ENCODE measurements around the gene GMPS. TPM values are rescaled to one million over a fixed set of nuclear protein-coding genes. Genes with fewer than 3 reads are reported as not detected.

Gene GMPS
- total and polyA plus RNA-seq, 2 of the 8 experiments (the other 6 are each of a cell fraction or from before 2014, with no cell fraction given) = 57.7 to 175 TPM

GRCh38 chr3:155917781-155918180 lies 47.3 kb downstream of the GMPS start:
- H2BK20ac ChIP-seq (ENCODE audit: low read length) = no peak overlapping the region
- H3K4ac ChIP-seq (replicated peaks; ENCODE audit: insufficient read length, low read depth, low read length) = no peak overlapping the region
- H2BK120ac ChIP-seq (replicated peaks; ENCODE audit: low read depth, low read length) = no peak overlapping the region
- ChIA-PET POLR2A (ENCODE audit: partially characterized antibody) (no interaction called here), CTCF (ENCODE audit: partially characterized antibody) (no interaction called here)
- no peaks in the 10 kb centered on the region for H3K79me2 ChIP-seq (ENCODE audit: control insufficient read depth in 1 of 2, insufficient read depth in 2 of 2, low read length in 2 of 2)
- H3K9me3 ChIP-seq (ENCODE audit: insufficient read depth in 2 of 2, low read depth in 1 of 2, low read length in 1 of 2) = no peaks in the 10 kb centered on the region
- no peak for FAIRE-seq
- no peak overlapping the region for H4K91ac ChIP-seq (replicated peaks; ENCODE audit: insufficient read length, low read length)
- no peak overlapping the region for H2AFZ ChIP-seq (ENCODE audit: low read length)
- H2BK5ac ChIP-seq (ENCODE audit: low read depth, low read length) = no peak overlapping the region
- H3K4me1 ChIP-seq (replicated peaks in 1 of 4; ENCODE audit: control insufficient read depth in 3 of 4, insufficient read depth in 4 of 4, low read length in 3 of 4) = no peaks in the 10 kb centered on the region
- no peak overlapping the region for H3K18ac ChIP-seq (ENCODE audit: extremely low read depth, low read length)
- H3K56ac ChIP-seq (replicated peaks; ENCODE audit: insufficient read length, low read depth, low read length) = no peak overlapping the region
- H3K23me2 ChIP-seq (ENCODE audit: low read depth, low read length) = no peaks in the 10 kb centered on the region
- no peak overlapping the region for H3K23ac ChIP-seq (ENCODE audit: insufficient read length)
- H3K4me3 ChIP-seq (ENCODE audit: extremely low read depth in 1 of 4, insufficient read depth in 2 of 4, low read depth in 3 of 4, low read length in 4 of 4) = no peak overlapping the region
- 88% methylated on average over 1 of the region's 1 CpG; no CpG with 5 or more reads in 1 of the 2 experiments for WGBS, 2 experiments (ENCODE audit: extremely low coverage in 1 of 2, insufficient coverage in 1 of 2, insufficient read length in 1 of 2, insufficient replicate concordance in 2 of 2, low coverage in 1 of 2, low lambda C conversion rate in 2 of 2, missing lambda C conversion rate in 1 of 2)
- H2BK12ac ChIP-seq (ENCODE audit: low read depth, low read length) = no peak overlapping the region
- H4K20me1 ChIP-seq (replicated peaks in 1 of 2; ENCODE audit: control insufficient read depth in 1 of 2, insufficient read depth in 2 of 2, low read length in 2 of 2) = no peaks in the 10 kb centered on the region
- no peak overlapping the region for H3K4me2 ChIP-seq (ENCODE audit: insufficient read depth in 1 of 2, low read depth in 2 of 2, low read length in 2 of 2)
- H3K27ac ChIP-seq (ENCODE audit: low read depth, low read length) = no peak overlapping the region
- no peak overlapping the region for H2BK15ac ChIP-seq (ENCODE audit: low read length)
- no peaks in the 10 kb centered on the region for H3K79me1 ChIP-seq (ENCODE audit: low read depth, low read length)
- DNase-seq (ENCODE audit: low read depth in 1 of 2, low spot score in 2 of 2) = no peak
- no peak overlapping the region for H4K5ac ChIP-seq (ENCODE audit: insufficient read length, low read depth, low read length)
- H4K8ac ChIP-seq (ENCODE audit: extremely low read depth, insufficient read depth, low read length) = no peak overlapping the region
- no peaks in the 10 kb centered on the region for H3K27me3 ChIP-seq (replicated peaks in 1 of 4; ENCODE audit: control insufficient read depth in 3 of 4, extremely low read depth in 1 of 4, insufficient read depth in 3 of 4, low read length in 3 of 4)
- H3K9ac ChIP-seq (replicated peaks in 1 of 4; ENCODE audit: extremely low read depth in 1 of 4, low read depth in 3 of 4, low read length in 3 of 4) = no peak overlapping the region
- no peak overlapping the region for H3K14ac ChIP-seq (ENCODE audit: insufficient read length)
- peaks cover 9 to 67% (median 28%) of the 10 kb centered on the region in 4 experiments; a peak in 7 of 8 replicates for H3K36me3 ChIP-seq (ENCODE audit: control insufficient read depth in 2 of 4, insufficient read depth in 4 of 4, low read length in 3 of 4)
- H2AK5ac ChIP-seq (ENCODE audit: low read depth, low read length) = no peak overlapping the region
- TF ChIP-seq, protein P1, sequence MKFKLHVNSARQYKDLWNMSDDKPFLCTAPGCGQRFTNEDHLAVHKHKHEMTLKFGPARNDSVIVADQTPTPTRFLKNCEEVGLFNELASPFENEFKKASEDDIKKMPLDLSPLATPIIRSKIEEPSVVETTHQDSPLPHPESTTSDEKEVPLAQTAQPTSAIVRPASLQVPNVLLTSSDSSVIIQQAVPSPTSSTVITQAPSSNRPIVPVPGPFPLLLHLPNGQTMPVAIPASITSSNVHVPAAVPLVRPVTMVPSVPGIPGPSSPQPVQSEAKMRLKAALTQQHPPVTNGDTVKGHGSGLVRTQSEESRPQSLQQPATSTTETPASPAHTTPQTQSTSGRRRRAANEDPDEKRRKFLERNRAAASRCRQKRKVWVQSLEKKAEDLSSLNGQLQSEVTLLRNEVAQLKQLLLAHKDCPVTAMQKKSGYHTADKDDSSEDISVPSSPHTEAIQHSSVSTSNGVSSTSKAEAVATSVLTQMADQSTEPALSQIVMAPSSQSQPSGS (IDR thresholded peaks at IDR 0.05; ENCODE audit: low read length) = no peak
- TF ChIP-seq SP2 (IDR thresholded peaks at IDR 0.05; ENCODE audit: low read length) (no peak), SIN3A (conservative IDR thresholded peaks at IDR 0.05 in 1 of 2, IDR thresholded peaks at IDR 0.05 in 1 of 2; ENCODE audit: low read depth in 1 of 2, low read length in 2 of 2) (no peak)

Data from H1 (cell line).